IPS DF 6.9 (cell line): ENCODE results near the gene PPOX.

ENCODE experiments used
- DNase-seq: peaks from one replicate; pipeline ENCODE4 v3.0.0-alpha.2; 2013; ENCODE audit warnings: low read depth, low spot score
- H3K27ac ChIP-seq: one replicate; pipeline ENCODE4 v1.5.1; 2013; ENCODE audit warnings: low read length, control low read depth
- H3K27me3 ChIP-seq: 2 replicates; pipeline ENCODE4 v1.6.1; 2013; ENCODE audit warnings: mild to moderate bottlenecking, low read length; ENCODE audit not compliant: control insufficient read depth, insufficient read depth
- H3K36me3 ChIP-seq: 2 replicates; pipeline ENCODE4 v1.6.1; 2013; ENCODE audit warnings: low read length; ENCODE audit not compliant: control insufficient read depth, insufficient read depth
- H3K4me1 ChIP-seq: 2 replicates; pipeline ENCODE4 v1.6.1; 2013; ENCODE audit warnings: low read length; ENCODE audit not compliant: control insufficient read depth, insufficient read depth
- H3K4me3 ChIP-seq: 2 replicates; pipeline ENCODE4 v1.5.1; 2013; ENCODE audit warnings: mild to moderate bottlenecking, low read length
- H3K9me3 ChIP-seq: 2 replicates; pipeline ENCODE4 v1.6.1; 2013; ENCODE audit warnings: low read length, inconsistent platforms; ENCODE audit not compliant: control insufficient read depth, insufficient read depth
- WGBS: extraction: QIAGEN DNeasy Blood & Tissue Kit; methylation state at CpG from one replicate; pipeline ENCODE4 v1.1.7; 2013; ENCODE audit warnings: mixed read lengths, missing lambda C conversion rate; ENCODE audit not compliant: insufficient read length, insufficient coverage; 5-methylcytosine and 5-hydroxymethylcytosine counted together

PPOX gene

GRCh38 chr1:161165742-161166668 lies at the start of gene PPOX:
Gene PPOX (plus strand): TSS chr1:161166426. CDS start chr1:161166848, 422 bp downstream.
- WGBS: no CpG with 5 or more reads among the region's 54 CpGs
- Histone ChIP-seq H3K4me1 (no peaks in the 10 kb centered on the region), H3K4me3 (peak within 1 kb of the TSS; percentile 72), H3K27ac (no peak within 1 kb of the TSS), H3K36me3 (0 out of 2 replicates have a peak, but pooled peaks cover 7% of the 10 kb centered on the region), H3K27me3 (no peaks in the 10 kb centered on the region), H3K9me3 (no peaks in the 10 kb centered on the region)
- DNase-seq: peak; percentile 96

- Histone ChIP-seq H3K9me3 (no peaks in the 10 kb centered on the region), H3K4me3 (peak within 1 kb of the TSS; percentile 97), H3K27me3 (no peaks in the 10 kb centered on the region), H3K36me3 (peaks cover 20% of the 10 kb centered on the region), H3K27ac (no peak within 1 kb of the TSS), H3K4me1 (peaks cover 6% of the 10 kb centered on the region; the same call in 1 of the 2 replicates)
- WGBS: no CpG with 5 or more reads among the region's 58 CpGs
- peak; percentile 68 for DNase-seq
Measured at GRCh38 chr1:161117759-161118581, 48.3 kb upstream of the PPOX start, which contains the start of the genes NIT1 and PFDN2. Gene NIT1 (plus strand): TSS chr1:161118105. CDS start chr1:161118177, 72 bp downstream. Gene PFDN2 (minus strand): TSS chr1:161118037. CDS start chr1:161118026, 11 bp downstream.

GRCh38 chr1:161119092-161119903 lies 46.9 kb upstream of the PPOX start:
- peaks cover 29% of the 10 kb centered on the region for H3K36me3 ChIP-seq
- H3K9me3 ChIP-seq: no peaks in the 10 kb centered on the region
- H3K4me3 ChIP-seq: no peak overlapping the region; the same call in 1 of the 2 replicates
- H3K27me3 ChIP-seq: no peaks in the 10 kb centered on the region
- WGBS: no CpG with 5 or more reads among the region's 10 CpGs
- no peak overlapping the region for H3K27ac ChIP-seq
- DNase-seq: no peak
- peaks cover 6% of the 10 kb centered on the region; the same call in 1 of the 2 replicates for H3K4me1 ChIP-seq

GRCh38 chr1:161121042-161121650 lies 45.1 kb upstream of the PPOX start:
- peaks cover 6% of the 10 kb centered on the region; the same call in 1 of the 2 replicates for H3K4me1 ChIP-seq
- peaks cover 30% of the 10 kb centered on the region for H3K36me3 ChIP-seq
- DNase-seq: no peak
- no peak overlapping the region for H3K4me3 ChIP-seq
- H3K9me3 ChIP-seq: no peaks in the 10 kb centered on the region
- no peak overlapping the region for H3K27ac ChIP-seq
- no CpG with 5 or more reads among the region's 3 CpGs for WGBS
- no peaks in the 10 kb centered on the region for H3K27me3 ChIP-seq

- no peak overlapping the region for H3K27ac ChIP-seq
- peaks cover 6% of the 10 kb centered on the region; the same call in 1 of the 2 replicates for H3K4me1 ChIP-seq
- WGBS: no CpG with 5 or more reads among the region's 4 CpGs
- H3K9me3 ChIP-seq: no peaks in the 10 kb centered on the region
- H3K4me3 ChIP-seq: no peak overlapping the region
- no peaks in the 10 kb centered on the region for H3K27me3 ChIP-seq
- H3K36me3 ChIP-seq: peaks cover 30% of the 10 kb centered on the region
- no peak for DNase-seq
Measured at GRCh38 chr1:161121834-161122233, 44.4 kb upstream of the PPOX start.

- Histone ChIP-seq H3K4me1 (peaks cover 6% of the 10 kb centered on the region; the same call in 1 of the 2 replicates), H3K27me3 (no peaks in the 10 kb centered on the region), H3K4me3 (no peak overlapping the region), H3K27ac (no peak overlapping the region), H3K36me3 (peaks cover 32% of the 10 kb centered on the region), H3K9me3 (no peaks in the 10 kb centered on the region)
- no CpG with 5 or more reads among the region's 6 CpGs for WGBS
- DNase-seq: no peak
Measured at GRCh38 chr1:161122967-161123366, 43.3 kb upstream of the PPOX start.

- Histone ChIP-seq H3K9me3 (no peaks in the 10 kb centered on the region), H3K4me3 (no peak overlapping the region), H3K4me1 (no peaks in the 10 kb centered on the region), H3K36me3 (peaks cover 17% of the 10 kb centered on the region; the same call in 1 of the 2 replicates), H3K27ac (no peak overlapping the region), H3K27me3 (no peaks in the 10 kb centered on the region)
- WGBS: no CpG with 5 or more reads among the region's 2 CpGs
- no peak for DNase-seq
Measured at GRCh38 chr1:161127649-161128048, 38.6 kb upstream of the PPOX start.

- Histone ChIP-seq H3K27me3 (no peaks in the 10 kb centered on the region), H3K4me1 (no peaks in the 10 kb centered on the region), H3K9me3 (no peaks in the 10 kb centered on the region), H3K4me3 (no peak overlapping the region), H3K27ac (no peak overlapping the region), H3K36me3 (peaks cover 10% of the 10 kb centered on the region; the same call in 1 of the 2 replicates)
- DNase-seq: no peak
- no CpG with 5 or more reads among the region's 4 CpGs for WGBS
Measured at GRCh38 chr1:161128591-161129420, 37.4 kb upstream of the PPOX start.

GRCh38 chr1:161130266-161130665 lies 36.0 kb upstream of the PPOX start:
- no peak overlapping the region for H3K27ac ChIP-seq
- no CpG with 5 or more reads among the region's 1 CpG for WGBS

More at GRCh38 chr1:161130266-161130665, 36.0 kb upstream of the PPOX start:
- Histone ChIP-seq H3K27me3 (no peaks in the 10 kb centered on the region), H3K36me3 (peaks cover 5% of the 10 kb centered on the region; the same call in 1 of the 2 replicates), H3K4me1 (no peaks in the 10 kb centered on the region), H3K9me3 (no peaks in the 10 kb centered on the region), H3K4me3 (no peak overlapping the region)
- no peak for DNase-seq
